Measurements from ENCODE around the gene MTHFS. TPM values are rescaled to one million over a fixed set of nuclear protein-coding genes. Genes with fewer than 3 reads are reported as not detected.

Gene MTHFS
- total and polyA plus RNA-seq, 2 donors (not counting 3 experiments of a cell fraction or from before 2014, with no cell fraction given) = 9.3 to 15.7 TPM

DNA sequence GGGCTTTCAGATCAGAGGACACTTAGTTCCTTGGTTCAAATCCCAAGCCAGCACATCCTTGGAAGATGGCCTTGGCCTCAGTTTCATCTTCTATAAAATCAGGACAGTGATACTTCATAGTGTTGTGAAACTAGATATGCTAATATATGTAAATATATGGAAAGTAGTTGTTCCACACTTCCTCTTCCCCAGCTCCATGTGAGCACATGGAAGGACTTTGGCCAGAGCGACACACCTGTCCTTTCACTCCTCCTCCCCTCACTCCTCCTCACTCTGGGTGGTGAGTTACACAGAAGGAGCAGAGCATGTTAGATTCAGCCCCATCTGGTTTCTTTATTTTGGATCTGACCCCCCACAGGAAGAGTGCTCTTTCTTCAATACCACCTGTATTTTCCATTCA, 65.2 kb downstream of the MTHFS start:
- FAIRE-seq (no peak), DNase-seq (ENCODE audit: low read depth, low spot score) (no peak)
- Histone ChIP-seq H3K36me3 (ENCODE audit: control insufficient read depth in 2 of 2, extremely low read depth in 1 of 2, insufficient read depth in 2 of 2, low read length in 2 of 2) (no peaks in the 10 kb centered on the region), H3K4me2 (ENCODE audit: insufficient read depth, low read length) (no peak overlapping the region), H3K9me3 (replicated peaks; ENCODE audit: control insufficient read depth, insufficient read depth, low read length) (no peaks in the 10 kb centered on the region), H3K4me1 (ENCODE audit: control insufficient read depth, extremely low read depth, insufficient read depth, low read length) (no peaks in the 10 kb centered on the region), H4K20me1 (replicated peaks; ENCODE audit: control insufficient read depth, extremely low read depth, insufficient read depth, low read length) (no peaks in the 10 kb centered on the region), H3K27ac (ENCODE audit: insufficient read depth, low read depth, low read length) (no peak overlapping the region), H2AFZ (ENCODE audit: low read depth, low read length) (no peak overlapping the region), H3K27me3 (ENCODE audit: control insufficient read depth in 2 of 2, insufficient read depth in 2 of 2, low read length in 2 of 2) (no peaks in the 10 kb centered on the region), H3K9me1 (replicated peaks; ENCODE audit: control insufficient read depth, extremely low read depth, insufficient read depth, low read length) (no peaks in the 10 kb centered on the region), H3K79me2 (ENCODE audit: control insufficient read depth, insufficient read depth, low read length) (no peaks in the 10 kb centered on the region), H3K9ac (replicated peaks; ENCODE audit: extremely low read depth, insufficient read depth, low read length) (no peak overlapping the region), H3K4me3 (replicated peaks in 1 of 3; ENCODE audit: insufficient read depth in 1 of 3, low read depth in 1 of 3, low read length in 3 of 3) (no peak overlapping the region)
- TF ChIP-seq FOS (IDR thresholded peaks at IDR 0.05; ENCODE audit: borderline replicate concordance, insufficient read depth, low read length) = no peak
- TF ChIP-seq POLR2A (IDR thresholded peaks at IDR 0.05; ENCODE audit: low read depth, low read length) = no peak
- TF ChIP-seq POLR2AphosphoS5 (IDR thresholded peaks at IDR 0.05; ENCODE audit: insufficient read depth, low read depth, low read length) = no peak
- TF ChIP-seq JUN (IDR thresholded peaks at IDR 0.05; ENCODE audit: borderline replicate concordance, insufficient read depth, insufficient read length, low read depth) = no peak
- TF ChIP-seq MAX (IDR thresholded peaks at IDR 0.05; ENCODE audit: insufficient read depth, insufficient read length) = no peak
- TF ChIP-seq MYC (IDR thresholded peaks at IDR 0.05; ENCODE audit: low read depth, low read length) = no peak
- dilution Hi-C loops (cut with MboI; ENCODE audit: extremely low pct_ligation_motif_present, low sequenced_read_pairs) = no loop called here
- no TSS peak for BruUV-seq (replicated peaks)
- intact Hi-C loops (cut with micrococcal nuclease) = no loop called here
- ChIA-PET CTCF (interaction anchor here (1.6 to 2.0 kb wide), 3 partner anchors 18 to 492 kb away, joined by 5 to 6 read pairs (median 5); no protein-coding TSS in a partner anchor), POLR2A (no interaction called here)

DNA sequence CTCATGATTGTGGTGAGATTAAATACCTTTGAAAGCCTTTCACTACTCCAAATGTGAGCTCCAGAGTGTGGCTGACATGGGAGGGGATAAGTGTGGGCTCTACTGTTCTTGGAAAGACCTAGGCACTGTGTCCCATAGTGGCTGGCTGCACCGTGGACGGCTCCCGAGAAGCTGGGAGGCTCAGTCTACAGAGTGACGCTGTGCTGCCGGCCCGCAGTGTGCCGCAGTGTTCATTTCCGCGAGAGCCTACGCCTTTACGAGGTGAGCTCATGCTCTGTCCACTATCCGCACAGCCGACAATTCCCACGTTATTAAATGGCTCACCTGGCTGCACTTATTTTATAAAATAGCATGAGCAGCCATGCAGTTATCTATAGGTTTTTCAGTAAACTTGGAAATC, 66.9 kb downstream of the MTHFS start:
- Histone ChIP-seq H3K36me3 (ENCODE audit: control insufficient read depth in 2 of 2, extremely low read depth in 1 of 2, insufficient read depth in 2 of 2, low read length in 2 of 2) (no peaks in the 10 kb centered on the region), H3K9me1 (replicated peaks; ENCODE audit: control insufficient read depth, extremely low read depth, insufficient read depth, low read length) (no peaks in the 10 kb centered on the region), H4K20me1 (replicated peaks; ENCODE audit: control insufficient read depth, extremely low read depth, insufficient read depth, low read length) (no peaks in the 10 kb centered on the region), H3K9me3 (replicated peaks; ENCODE audit: control insufficient read depth, insufficient read depth, low read length) (no peaks in the 10 kb centered on the region), H3K4me3 (replicated peaks in 1 of 3; ENCODE audit: insufficient read depth in 1 of 3, low read depth in 1 of 3, low read length in 3 of 3) (no peak overlapping the region), H2AFZ (ENCODE audit: low read depth, low read length) (no peak overlapping the region), H3K9ac (replicated peaks; ENCODE audit: extremely low read depth, insufficient read depth, low read length) (no peak overlapping the region), H3K27me3 (ENCODE audit: control insufficient read depth in 2 of 2, insufficient read depth in 2 of 2, low read length in 2 of 2) (no peaks in the 10 kb centered on the region), H3K79me2 (ENCODE audit: control insufficient read depth, insufficient read depth, low read length) (no peaks in the 10 kb centered on the region), H3K4me2 (ENCODE audit: insufficient read depth, low read length) (no peak overlapping the region), H3K27ac (ENCODE audit: insufficient read depth, low read depth, low read length) (no peak overlapping the region), H3K4me1 (ENCODE audit: control insufficient read depth, extremely low read depth, insufficient read depth, low read length) (no peaks in the 10 kb centered on the region)
- intact Hi-C loops (cut with micrococcal nuclease) (no loop called here), dilution Hi-C loops (cut with MboI; ENCODE audit: extremely low pct_ligation_motif_present, low sequenced_read_pairs) (no loop called here)
- FAIRE-seq (no peak), DNase-seq (ENCODE audit: low read depth, low spot score) (no peak)
- BruUV-seq (replicated peaks) = no TSS peak
- TF ChIP-seq CTCF (IDR thresholded peaks at IDR 0.05; ENCODE audit: extremely low read depth in 1 of 2, insufficient read depth in 1 of 2, low read depth in 1 of 2, low read length in 2 of 2) (no peak), EZH2 (IDR thresholded peaks at IDR 0.05; ENCODE audit: borderline replicate concordance, low read depth, low read length, severe bottlenecking) (no peak), MAX (IDR thresholded peaks at IDR 0.05; ENCODE audit: insufficient read depth, insufficient read length) (no peak), POLR2AphosphoS5 (IDR thresholded peaks at IDR 0.05; ENCODE audit: insufficient read depth, low read depth, low read length) (no peak), FOS (IDR thresholded peaks at IDR 0.05; ENCODE audit: borderline replicate concordance, insufficient read depth, low read length) (no peak), POLR2A (IDR thresholded peaks at IDR 0.05; ENCODE audit: low read depth, low read length) (no peak)
- ChIA-PET CTCF (interaction anchor here (2.0 kb wide), 1 partner anchor 20 kb away, joined by 5 read pairs; no protein-coding TSS in a partner anchor), POLR2A (no interaction called here)

All from endothelial cell of umbilical vein (primary cell).